CD4-positive, alpha-beta T cell treated with Interleukin-15 for 1 hour (primary cell): ENCODE data around the gene FADS6.
"Not testable (repeated sequence)": the region's sequence is repeated elsewhere in the genome, so short reads cannot be mapped to it uniquely, and the experiment has no call there.

Experiments
- DNase-seq: peaks from one replicate; pipeline ENCODE4 v3.0.0-alpha.2; 2020

The FADS6 gene

GRCh38 chr17:74882517-74883240 lies 10.8 kb downstream of the FADS6 start:
- no peak for DNase-seq

- DNase-seq: no peak
These were observed 12.4 kb downstream of the FADS6 start for GRCh38 chr17:74881073-74881472.

GRCh38 chr17:74879308-74879707 lies 14.1 kb downstream of the FADS6 start:
- no peak for DNase-seq

GRCh38 chr17:74878658-74879057 lies 14.8 kb downstream of the FADS6 start:
- DNase-seq: no peak

- no peak for DNase-seq
These were observed 15.6 kb downstream of the FADS6 start for GRCh38 chr17:74877592-74878548.

- DNase-seq: no peak
These were observed 17.3 kb downstream of the FADS6 start for GRCh38 chr17:74875977-74876593.

- DNase-seq: no peak
These were observed 18.1 kb downstream of the FADS6 start for GRCh38 chr17:74875155-74875976.

GRCh38 chr17:74874615-74875037 lies 18.8 kb downstream of the FADS6 start:
- no peak for DNase-seq

GRCh38 chr17:74873874-74874614 lies 19.4 kb downstream of the FADS6 start:
- DNase-seq: no peak

GRCh38 chr17:74873037-74873873 lies 20.2 kb downstream of the FADS6 start:
- DNase-seq: peak; percentile 99

GRCh38 chr17:74872313-74873036 lies 21.0 kb downstream of the FADS6 start, which contains the start of gene FDXR:
Gene FDXR (minus strand): TSS chr17:74872994. CDS start chr17:74872944, 50 bp downstream.
- no peak for DNase-seq

GRCh38 chr17:74871356-74872076 lies 21.9 kb downstream of the FADS6 start:
- no peak for DNase-seq

GRCh38 chr17:74870512-74870911 lies 22.9 kb downstream of the FADS6 start:
- DNase-seq: no peak

- not testable (repeated sequence) for DNase-seq
These were observed 23.4 kb downstream of the FADS6 start for GRCh38 chr17:74870028-74870427.

GRCh38 chr17:74868908-74869255 lies 24.6 kb downstream of the FADS6 start:
- no peak for DNase-seq

GRCh38 chr17:74868251-74868907 lies 25.1 kb downstream of the FADS6 start:
- no peak for DNase-seq

- no peak for DNase-seq
These were observed 27.1 kb downstream of the FADS6 start for GRCh38 chr17:74866198-74866835.

- DNase-seq: no peak
These were observed 27.8 kb downstream of the FADS6 start for GRCh38 chr17:74865504-74866197.
